ENCODE data around the gene PTGFR.

DNA sequence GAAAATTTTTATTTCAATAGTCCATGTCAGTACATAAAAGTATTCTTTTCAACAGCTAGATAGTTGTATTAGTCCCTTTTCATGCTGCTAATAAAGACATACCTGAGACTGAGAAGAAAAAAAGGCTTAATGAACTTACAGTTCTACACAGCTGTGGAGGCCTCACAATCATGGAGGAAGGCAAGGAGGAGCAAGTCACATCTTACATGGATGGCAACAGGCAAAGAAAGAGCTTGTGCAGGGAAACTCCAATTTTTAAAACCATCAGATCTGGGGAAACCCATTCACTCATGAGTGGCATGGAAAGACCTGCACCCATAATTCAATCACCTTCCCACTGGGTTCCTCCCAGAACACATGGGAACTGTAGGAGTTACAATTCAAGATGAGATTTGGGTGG lies 50.7 kb downstream of the PTGFR start:
- TF ChIP-seq CTCF (IDR thresholded peaks at IDR 0.05) = no peak
- no peak for TF ChIP-seq POLR2A (IDR thresholded peaks at IDR 0.05)
